ENCODE data around the gene PTPRH.

- TF ChIP-seq POLR2A (IDR thresholded peaks at IDR 0.05; ENCODE audit: low read depth) (no peak), POLR2AphosphoS5 (IDR thresholded peaks at IDR 0.05) (no peak)
These were observed 40.2 kb downstream of the PTPRH start for GRCh38 chr19:55169136-55169535.
